H1 (cell line): ENCODE measurements around the gene MT1F.

Experiments
- BCL11A ChIP-seq, 2 experiments: IDR thresholded peaks; one replicate each; pipeline ENCODE4 v1.6.1; 2011; ENCODE audit warnings: low read depth in 2 of 2, low read length in 2 of 2, mild to moderate bottlenecking in 2 of 2
- CEBPB ChIP-seq: IDR thresholded peaks from 2 replicates; pipeline ENCODE4 v1.6.1; 2012; ENCODE audit warnings: low read depth, low read length
- CTCF ChIP-seq, 3 experiments: IDR thresholded peaks; 1 replicate in 2 of 3; 2 replicates in 1 of 3; pipeline versions ENCODE4 v1.5.1 to v1.6.1; 2011; ENCODE audit warnings: low read length in 3 of 3, mild to moderate bottlenecking in 3 of 3, inconsistent platforms in 2 of 3, low read depth in 1 of 3, moderate library complexity in 1 of 3; ENCODE audit not compliant: insufficient read depth in 1 of 3; ENCODE audit errors: control extremely low read depth in 1 of 3
- EP300 ChIP-seq, 2 experiments: IDR thresholded peaks; 1 replicate in 1 of 2; 2 replicates in 1 of 2; pipeline ENCODE4 v1.6.1; 2011 to 2012; ENCODE audit warnings: low read depth in 2 of 2, low read length in 2 of 2, mild to moderate bottlenecking in 2 of 2, borderline replicate concordance in 1 of 2, inconsistent platforms in 1 of 2, moderate library complexity in 1 of 2
- HDAC2 ChIP-seq, 2 experiments: fragments of 300-600 bp in 1 of 2; sonication (generic) in 1 of 2; IDR thresholded peaks; 2 replicates each; pipeline ENCODE4 v1.6.1; 2011 to 2012; ENCODE audit warnings: low read depth in 2 of 2, low read length in 2 of 2, mild to moderate bottlenecking in 2 of 2, moderate library complexity in 2 of 2, borderline replicate concordance in 1 of 2, inconsistent platforms in 1 of 2
- MAX ChIP-seq: IDR thresholded peaks from 2 replicates; pipeline ENCODE4 v1.6.1; 2012; ENCODE audit warnings: inconsistent platforms
- POLR2A ChIP-seq, 2 experiments: IDR thresholded peaks; 1 replicate in 1 of 2; 2 replicates in 1 of 2; pipeline ENCODE4 v1.6.1; 2011; ENCODE audit warnings: low read depth in 2 of 2, low read length in 2 of 2, mild to moderate bottlenecking in 2 of 2; ENCODE audit errors: control extremely low read depth in 1 of 2
- RFX5 ChIP-seq: IDR thresholded peaks from 2 replicates; pipeline ENCODE4 v1.6.1; 2011; ENCODE audit warnings: low read depth, low read length, improper control_type of control experiment, borderline replicate concordance
- TEAD4 ChIP-seq: IDR thresholded peaks from 2 replicates; pipeline ENCODE4 v1.6.1; 2012; ENCODE audit warnings: low read depth, low read length, inconsistent platforms, mixed read lengths
- ZNF274 ChIP-seq: IDR thresholded peaks from 2 replicates; pipeline ENCODE4 v1.7.0; 2012; ENCODE audit warnings: low read length, borderline replicate concordance; ENCODE audit errors: extremely low read depth

GRCh38 chr16:56625140-56625942, 32.4 kb upstream of the MT1F start, which contains the start of gene MT1E:
- TF ChIP-seq CTCF (IDR thresholded peaks at IDR 0.05; ENCODE audit: control extremely low read depth in 1 of 3, insufficient read depth in 1 of 3, low read depth in 1 of 3, low read length in 3 of 3): no peak
- TF ChIP-seq BCL11A (IDR thresholded peaks at IDR 0.05; ENCODE audit: low read depth in 2 of 2, low read length in 2 of 2): no peak
- TF ChIP-seq TEAD4: no peak
- no peak for TF ChIP-seq POLR2A (IDR thresholded peaks at IDR 0.05; ENCODE audit: control extremely low read depth in 1 of 2, low read depth in 2 of 2, low read length in 2 of 2)
- no peak for TF ChIP-seq ZNF274
- TF ChIP-seq CEBPB: no peak
- no peak for TF ChIP-seq RFX5
- no peak for TF ChIP-seq HDAC2 (IDR thresholded peaks at IDR 0.05; ENCODE audit: borderline replicate concordance in 1 of 2, low read depth in 2 of 2, low read length in 2 of 2)
- no peak for TF ChIP-seq EP300 (IDR thresholded peaks at IDR 0.05; ENCODE audit: borderline replicate concordance in 1 of 2, low read depth in 2 of 2, low read length in 2 of 2)
- TF ChIP-seq MAX: no peak
